ENCODE measurements around the gene OR4N5. TPM values are rescaled to one million over a fixed set of nuclear protein-coding genes. Genes with fewer than 3 reads are reported as not detected.

Gene OR4N5
- total RNA-seq, 1 donor from 2014 or later, result not detected

Other genes with a start within 250 kb of the OR4N5 start
- gene OR4K5, start 218.2 kb upstream of the OR4N5 start, total RNA-seq, result not detected
- gene OR4K1, start 207.9 kb upstream of the OR4N5 start, total RNA-seq, result not detected
- not detected for gene OR4K15, start 163.2 kb upstream of the OR4N5 start, total RNA-seq
- gene OR4Q2, start 136.7 kb upstream of the OR4N5 start, total RNA-seq, result not detected
- not detected for gene OR4K14, start 119.5 kb upstream of the OR4N5 start, total RNA-seq
- not detected for gene OR4K13, start 102.8 kb upstream of the OR4N5 start, total RNA-seq
- not detected for gene OR4L1, start 78.8 kb upstream of the OR4N5 start, total RNA-seq
- gene OR4K17, start 28.1 kb upstream of the OR4N5 start, total RNA-seq, result not detected
- not detected for gene OR11G2, start 52.1 kb downstream of the OR4N5 start, total RNA-seq
- gene OR11H6, start 84.9 kb downstream of the OR4N5 start, total RNA-seq, result not detected
- gene OR11H7, start 90.2 kb downstream of the OR4N5 start, total RNA-seq, result not detected
- gene OR11H4, start 100.5 kb downstream of the OR4N5 start, total RNA-seq, result not detected
- gene TTC5, start 167.1 kb downstream of the OR4N5 start, total RNA-seq, result 10.5 TPM
- 27.9 TPM for gene CCNB1IP1, start 194.5 kb downstream of the OR4N5 start, total RNA-seq
- gene PARP2, start 204.8 kb downstream of the OR4N5 start, total RNA-seq, result 14.1 TPM